WTC11 (cell line): ENCODE results near the gene ZNF620. TPM values are rescaled to one million over a fixed set of nuclear protein-coding genes. Genes with fewer than 3 reads are reported as not detected.

Source experiments
- ATAC-seq: fragments of 200-7000 bp; cut with Tn5 transposase; 2 replicates; pipeline ENCODE4 v1.10.0; 2021; ENCODE audit warnings: mild to moderate bottlenecking, moderate library complexity
- CTCF ChIA-PET: fragments of 300-600 bp; sonication (Branson Sonifier 250); formaldehyde crosslinking; loops from one replicate; lab custom pipeline; 2021; ENCODE audit warnings: antibody characterized with exemption; lab: Charles Lee
- POLR2A ChIA-PET: fragments of 350-600 bp; sonication (Branson Sonifier 250); formaldehyde crosslinking; loops from one replicate; lab custom pipeline; 2021; ENCODE audit warnings: antibody characterized with exemption; lab: Charles Lee
- DNase-seq: peaks from one replicate; pipeline ENCODE4 v3.0.0; 2021; ENCODE audit warnings: low spot score
- H3K27ac Mint-ChIP-seq: 2 replicates; pipeline ENCODE4 v1.8.0; 2021; ENCODE audit warnings: mixed read lengths
- H3K27me3 Mint-ChIP-seq: 2 replicates; pipeline ENCODE4 v1.8.0; 2021; ENCODE audit warnings: low read depth, mild to moderate bottlenecking, moderate library complexity, mixed read lengths
- H3K36me3 Mint-ChIP-seq: 2 replicates; pipeline ENCODE4 v1.8.0; 2021; ENCODE audit warnings: mixed read lengths
- H3K4me1 Mint-ChIP-seq: 2 replicates; pipeline ENCODE4 v1.8.0; 2022; ENCODE audit warnings: mixed read lengths
- H3K4me3 Mint-ChIP-seq: 2 replicates; pipeline ENCODE4 v1.8.0; 2021; ENCODE audit warnings: mild to moderate bottlenecking, moderate library complexity, mixed read lengths
- H3K9me3 Mint-ChIP-seq: 2 replicates; pipeline ENCODE4 v1.8.0; 2021; ENCODE audit warnings: mixed read lengths
- EMX1 ChIP-seq: fragments of 250-450 bp; sonication (Bioruptor Pico); IDR thresholded peaks from 2 replicates; pipeline ENCODE4 v1.8.0; 2021; ENCODE audit warnings: mild to moderate bottlenecking
- ETV6 ChIP-seq: sonication (generic); formaldehyde crosslinking; IDR thresholded peaks from 2 replicates; pipeline ENCODE4 v1.8.1; 2022; ENCODE audit warnings: mild to moderate bottlenecking, missing genetic modification reagents
- FOXK1 ChIP-seq: sonication (generic); formaldehyde crosslinking; IDR thresholded peaks from 2 replicates; pipeline ENCODE4 v1.8.0; 2022; ENCODE audit warnings: mild to moderate bottlenecking, moderate library complexity, missing genetic modification reagents
- GABPB1 ChIP-seq: sonication (generic); formaldehyde crosslinking; IDR thresholded peaks from 2 replicates; pipeline ENCODE4 v1.8.1; 2023; ENCODE audit warnings: mild to moderate bottlenecking, missing genetic modification reagents
- GRHL2 ChIP-seq: fragments of 250-450 bp; sonication (Bioruptor Pico); IDR thresholded peaks from 2 replicates; pipeline ENCODE4 v1.8.0; 2022; ENCODE audit warnings: mild to moderate bottlenecking, moderate library complexity; ENCODE audit not compliant: insufficient replicate concordance, severe bottlenecking
- GTF2I ChIP-seq: fragments of 250-450 bp; sonication (Bioruptor Pico); conservative IDR thresholded peaks from 2 replicates; pipeline ENCODE4 v1.4.0; 2021; ENCODE audit warnings: mild to moderate bottlenecking
- JUN ChIP-seq: sonication (generic); formaldehyde crosslinking; IDR thresholded peaks from 2 replicates; pipeline ENCODE4 v1.8.0; 2023; ENCODE audit warnings: mild to moderate bottlenecking, missing genetic modification reagents
- KAT7 ChIP-seq: sonication (generic); formaldehyde crosslinking; IDR thresholded peaks from 2 replicates; pipeline ENCODE4 v1.8.1; 2023; ENCODE audit warnings: missing genetic modification reagents, mild to moderate bottlenecking, borderline replicate concordance
- NFE2L1 ChIP-seq: sonication (generic); formaldehyde crosslinking; IDR thresholded peaks from 2 replicates; pipeline ENCODE4 v1.8.1; 2023; ENCODE audit warnings: missing genetic modification reagents
- NR3C1 ChIP-seq: sonication (generic); formaldehyde crosslinking; conservative IDR thresholded peaks from 2 replicates; pipeline ENCODE4 v1.8.1; 2023; ENCODE audit warnings: low read depth, mild to moderate bottlenecking, missing genetic modification reagents
- SMAD4 ChIP-seq: sonication (generic); formaldehyde crosslinking; IDR thresholded peaks from 2 replicates; pipeline ENCODE4 v1.8.0; 2022; ENCODE audit warnings: mild to moderate bottlenecking, missing genetic modification reagents
- TCF7 ChIP-seq: sonication (generic); formaldehyde crosslinking; IDR thresholded peaks from 2 replicates; pipeline ENCODE4 v1.8.0; 2022; ENCODE audit warnings: mild to moderate bottlenecking, low read depth, missing genetic modification reagents, moderate library complexity
- ZBTB21 ChIP-seq: sonication (generic); formaldehyde crosslinking; IDR thresholded peaks from 2 replicates; pipeline ENCODE4 v1.8.1; 2023; ENCODE audit warnings: mild to moderate bottlenecking, missing genetic modification reagents, borderline replicate concordance
- ZNF396 ChIP-seq: fragments of 250-450 bp; sonication (Bioruptor Pico); IDR thresholded peaks from 2 replicates; pipeline ENCODE4 v1.8.0; 2021; ENCODE audit warnings: mild to moderate bottlenecking, moderate library complexity, borderline replicate concordance
- total RNA-seq: library from RNA; stranded (reverse); gene quantifications from 3 replicates; pipeline ENCODE4 v1.2.3, GENCODE V29; 2021
- TF ChIP-seq, protein P1 (sequence below): fragments of 250-450 bp; sonication (Bioruptor Pico); IDR thresholded peaks from 2 replicates; pipeline ENCODE4 v1.9.0; 2021; ENCODE audit warnings: mild to moderate bottlenecking
- TF ChIP-seq, protein P2 (sequence below): sonication (generic); formaldehyde crosslinking; IDR thresholded peaks from 2 replicates; pipeline ENCODE4 v1.8.1; 2023; ENCODE audit warnings: mild to moderate bottlenecking, moderate library complexity, missing genetic modification reagents
- TF ChIP-seq, protein P3 (sequence below): fragments of 250-450 bp; sonication (Bioruptor Pico); IDR thresholded peaks from 2 replicates; pipeline ENCODE4 v1.9.0; 2021; ENCODE audit warnings: moderate library complexity, mild to moderate bottlenecking, inconsistent platforms, borderline replicate concordance
- TF ChIP-seq, protein P4 (sequence below): sonication (generic); formaldehyde crosslinking; IDR thresholded peaks from 2 replicates; pipeline ENCODE4 v1.8.0; 2023; ENCODE audit warnings: mild to moderate bottlenecking, missing genetic modification reagents
- TF ChIP-seq, protein P5 (sequence below): sonication (generic); formaldehyde crosslinking; IDR thresholded peaks from 2 replicates; pipeline ENCODE4 v1.8.1; 2023; ENCODE audit warnings: mild to moderate bottlenecking, missing genetic modification reagents, borderline replicate concordance
- TF ChIP-seq, protein P6 (sequence below): sonication (generic); formaldehyde crosslinking; conservative IDR thresholded peaks from 2 replicates; pipeline ENCODE4 v1.8.1; 2022; ENCODE audit warnings: mild to moderate bottlenecking, missing genetic modification reagents
- TF ChIP-seq, protein P7 (sequence below): sonication (generic); formaldehyde crosslinking; IDR thresholded peaks from 2 replicates; pipeline ENCODE4 v1.8.1; 2022; ENCODE audit warnings: mild to moderate bottlenecking, missing genetic modification reagents, moderate library complexity, borderline replicate concordance

The ZNF620 gene
- total RNA-seq, 1 experiment from 2014 or later, result 15.6 TPM

DNA sequence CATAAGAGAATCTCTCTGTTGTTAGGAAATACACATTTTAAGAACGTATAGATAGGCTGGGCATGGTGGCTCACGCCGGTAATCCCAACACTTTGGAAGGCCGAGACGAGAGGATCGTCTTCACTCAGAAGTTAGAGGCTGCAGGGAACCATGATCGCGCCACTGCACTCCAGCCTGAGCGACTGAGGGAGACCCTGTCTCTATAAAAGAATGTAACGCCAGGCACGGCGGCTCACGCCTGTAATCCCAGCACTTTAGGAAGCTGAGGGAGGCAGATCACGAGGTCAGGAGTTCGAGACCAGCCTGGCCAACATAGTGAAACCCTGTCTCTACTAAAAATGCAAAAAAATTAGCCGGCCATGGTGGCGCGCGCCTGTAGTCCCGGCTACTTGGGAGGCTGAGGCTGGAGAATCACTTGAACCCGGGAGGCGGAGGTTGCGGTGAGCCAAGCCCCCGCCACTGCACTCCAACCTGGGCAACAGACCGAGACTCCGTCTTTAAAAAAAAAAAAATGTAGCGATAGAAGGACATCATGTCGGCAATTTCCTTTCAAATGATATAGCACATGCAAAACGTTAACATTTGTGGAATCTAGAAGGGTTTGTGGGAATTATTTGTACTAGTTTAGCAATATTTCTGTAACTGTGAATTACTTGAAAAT is 49.4 kb upstream of the ZNF620 start:
- DNase-seq, result no peak
- no peaks in the 10 kb centered on the region for H3K9me3 Mint-ChIP-seq

DNA sequence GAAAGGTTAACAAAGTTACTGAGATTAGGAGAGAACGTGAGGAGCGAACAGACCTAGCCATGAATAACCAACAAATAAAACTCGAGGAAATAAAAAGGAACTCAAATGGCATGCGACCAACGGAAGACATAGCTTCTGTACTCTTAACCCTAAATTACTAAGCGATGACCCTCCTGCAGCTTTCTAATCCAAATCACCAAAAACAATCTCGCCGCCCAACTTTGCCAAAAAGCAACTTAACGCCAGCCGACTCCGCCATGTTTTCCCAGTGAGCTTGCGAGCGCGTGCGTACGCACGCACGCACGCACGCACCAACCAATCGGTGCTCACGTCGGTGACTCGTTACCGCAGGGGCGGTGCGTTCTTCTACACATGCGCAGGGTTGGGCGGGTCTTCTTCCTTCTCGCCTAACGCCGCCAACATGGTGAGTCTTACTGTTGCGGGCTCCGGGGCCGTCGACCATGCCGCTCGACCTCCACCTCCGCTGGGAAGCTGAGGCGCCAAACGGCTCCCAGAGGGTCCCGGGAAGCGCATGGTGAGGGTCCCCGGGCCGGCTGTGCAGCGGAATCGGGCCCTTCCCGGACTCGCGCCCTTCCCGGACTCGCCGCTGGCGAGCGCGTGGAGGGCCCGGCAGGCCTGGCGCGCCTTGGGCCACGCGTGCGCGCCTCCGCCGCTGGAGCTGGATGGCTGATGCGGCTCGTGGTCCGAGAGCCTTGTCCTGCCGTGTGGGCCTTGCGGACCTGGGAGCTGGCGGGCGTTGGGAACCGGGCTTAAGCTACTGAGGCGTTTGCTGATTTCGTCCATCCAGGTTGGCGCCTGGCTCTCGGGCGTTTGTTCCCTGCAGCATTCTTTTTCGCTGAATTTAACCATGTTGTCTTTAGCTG is 48.7 kb upstream of the ZNF620 start, which contains the start of gene RPL14:
Gene RPL14, plus strand, starts transcription at position 400 of the 884 bp plus-strand sequence. Its CDS starts 133 bp downstream, at position 533.
- Mint-ChIP-seq H3K4me3 (peak within 1 kb of the TSS; percentile 96), H3K36me3 (peaks cover 38% of the 10 kb centered on the region), H3K4me1 (peaks cover 23% of the 10 kb centered on the region), H3K9me3 (no peaks in the 10 kb centered on the region), H3K27me3 (no peaks in the 10 kb centered on the region), H3K27ac (peak within 1 kb of the TSS; percentile 97)
- peak; percentile 92 for DNase-seq
- peak; percentile 65 for ATAC-seq
- POLR2A ChIA-PET, result interaction anchor here (0.6 to 1.5 kb wide), 7 partner anchors 13 to 129 kb away, joined by 3 to 7 read pairs (median 4); partner anchors contain the start of genes ENTPD3 and ZNF620
- CTCF ChIA-PET, result interaction anchor here (1.0 to 1.3 kb wide), 4 partner anchors 48 to 148 kb away, joined by 3 to 4 read pairs (median 4); partner anchors contain the start of genes EIF1B, ENTPD3 and ZNF620
- TF ChIP-seq FOXK1 (CRISPR knock-in tag) (peak; percentile 96), GABPB1 (peak; percentile 40; the same call in 1 of the 2 replicates), ZNF396 (no peak), GRHL2 (CRISPR knock-in tag) (no peak), NFE2L1 (CRISPR knock-in tag) (0 out of 2 replicates have a peak, but pooled peaks have one; percentile 43), SMAD4 (CRISPR knock-in tag) (0 out of 2 replicates have a peak, but pooled peaks have one; percentile 54), KAT7 (CRISPR knock-in tag) (peak; percentile 96), ETV6 (CRISPR knock-in tag) (peak; percentile 55; the same call in 1 of the 2 replicates), EMX1 (CRISPR knock-in tag) (no peak), NR3C1 (CRISPR knock-in tag) (no peak), ZBTB21 (CRISPR knock-in tag) (no peak)
- TF ChIP-seq, protein P1, sequence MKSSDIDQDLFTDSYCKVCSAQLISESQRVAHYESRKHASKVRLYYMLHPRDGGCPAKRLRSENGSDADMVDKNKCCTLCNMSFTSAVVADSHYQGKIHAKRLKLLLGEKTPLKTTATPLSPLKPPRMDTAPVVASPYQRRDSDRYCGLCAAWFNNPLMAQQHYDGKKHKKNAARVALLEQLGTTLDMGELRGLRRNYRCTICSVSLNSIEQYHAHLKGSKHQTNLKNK (CRISPR knock-in tag), result no peak
- TF ChIP-seq, protein P2, sequence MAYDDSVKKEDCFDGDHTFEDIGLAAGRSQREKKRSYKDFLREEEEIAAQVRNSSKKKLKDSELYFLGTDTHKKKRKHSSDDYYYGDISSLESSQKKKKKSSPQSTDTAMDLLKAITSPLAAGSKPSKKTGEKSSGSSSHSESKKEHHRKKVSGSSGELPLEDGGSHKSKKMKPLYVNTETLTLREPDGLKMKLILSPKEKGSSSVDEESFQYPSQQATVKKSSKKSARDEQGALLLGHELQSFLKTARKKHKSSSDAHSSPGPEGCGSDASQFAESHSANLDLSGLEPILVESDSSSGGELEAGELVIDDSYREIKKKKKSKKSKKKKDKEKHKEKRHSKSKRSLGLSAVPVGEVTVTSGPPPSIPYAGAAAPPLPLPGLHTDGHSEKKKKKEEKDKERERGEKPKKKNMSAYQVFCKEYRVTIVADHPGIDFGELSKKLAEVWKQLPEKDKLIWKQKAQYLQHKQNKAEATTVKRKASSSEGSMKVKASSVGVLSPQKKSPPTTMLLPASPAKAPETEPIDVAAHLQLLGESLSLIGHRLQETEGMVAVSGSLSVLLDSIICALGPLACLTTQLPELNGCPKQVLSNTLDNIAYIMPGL (CRISPR knock-in tag), result peak; percentile 82; the same call in 1 of the 2 replicates
- TF ChIP-seq, protein P3, sequence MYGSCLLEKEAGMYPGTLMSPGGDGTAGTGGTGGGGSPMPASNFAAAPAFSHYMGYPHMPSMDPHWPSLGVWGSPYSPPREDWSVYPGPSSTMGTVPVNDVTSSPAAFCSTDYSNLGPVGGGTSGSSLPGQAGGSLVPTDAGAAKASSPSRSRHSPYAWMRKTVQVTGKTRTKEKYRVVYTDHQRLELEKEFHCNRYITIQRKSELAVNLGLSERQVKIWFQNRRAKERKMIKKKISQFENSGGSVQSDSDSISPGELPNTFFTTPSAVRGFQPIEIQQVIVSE (CRISPR knock-in tag), result no peak
- TF ChIP-seq, protein P4, sequence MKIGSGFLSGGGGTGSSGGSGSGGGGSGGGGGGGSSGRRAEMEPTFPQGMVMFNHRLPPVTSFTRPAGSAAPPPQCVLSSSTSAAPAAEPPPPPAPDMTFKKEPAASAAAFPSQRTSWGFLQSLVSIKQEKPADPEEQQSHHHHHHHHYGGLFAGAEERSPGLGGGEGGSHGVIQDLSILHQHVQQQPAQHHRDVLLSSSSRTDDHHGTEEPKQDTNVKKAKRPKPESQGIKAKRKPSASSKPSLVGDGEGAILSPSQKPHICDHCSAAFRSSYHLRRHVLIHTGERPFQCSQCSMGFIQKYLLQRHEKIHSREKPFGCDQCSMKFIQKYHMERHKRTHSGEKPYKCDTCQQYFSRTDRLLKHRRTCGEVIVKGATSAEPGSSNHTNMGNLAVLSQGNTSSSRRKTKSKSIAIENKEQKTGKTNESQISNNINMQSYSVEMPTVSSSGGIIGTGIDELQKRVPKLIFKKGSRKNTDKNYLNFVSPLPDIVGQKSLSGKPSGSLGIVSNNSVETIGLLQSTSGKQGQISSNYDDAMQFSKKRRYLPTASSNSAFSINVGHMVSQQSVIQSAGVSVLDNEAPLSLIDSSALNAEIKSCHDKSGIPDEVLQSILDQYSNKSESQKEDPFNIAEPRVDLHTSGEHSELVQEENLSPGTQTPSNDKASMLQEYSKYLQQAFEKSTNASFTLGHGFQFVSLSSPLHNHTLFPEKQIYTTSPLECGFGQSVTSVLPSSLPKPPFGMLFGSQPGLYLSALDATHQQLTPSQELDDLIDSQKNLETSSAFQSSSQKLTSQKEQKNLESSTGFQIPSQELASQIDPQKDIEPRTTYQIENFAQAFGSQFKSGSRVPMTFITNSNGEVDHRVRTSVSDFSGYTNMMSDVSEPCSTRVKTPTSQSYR (CRISPR knock-in tag), result 0 out of 2 replicates have a peak, but pooled peaks have one; percentile 59
- TF ChIP-seq, protein P5, sequence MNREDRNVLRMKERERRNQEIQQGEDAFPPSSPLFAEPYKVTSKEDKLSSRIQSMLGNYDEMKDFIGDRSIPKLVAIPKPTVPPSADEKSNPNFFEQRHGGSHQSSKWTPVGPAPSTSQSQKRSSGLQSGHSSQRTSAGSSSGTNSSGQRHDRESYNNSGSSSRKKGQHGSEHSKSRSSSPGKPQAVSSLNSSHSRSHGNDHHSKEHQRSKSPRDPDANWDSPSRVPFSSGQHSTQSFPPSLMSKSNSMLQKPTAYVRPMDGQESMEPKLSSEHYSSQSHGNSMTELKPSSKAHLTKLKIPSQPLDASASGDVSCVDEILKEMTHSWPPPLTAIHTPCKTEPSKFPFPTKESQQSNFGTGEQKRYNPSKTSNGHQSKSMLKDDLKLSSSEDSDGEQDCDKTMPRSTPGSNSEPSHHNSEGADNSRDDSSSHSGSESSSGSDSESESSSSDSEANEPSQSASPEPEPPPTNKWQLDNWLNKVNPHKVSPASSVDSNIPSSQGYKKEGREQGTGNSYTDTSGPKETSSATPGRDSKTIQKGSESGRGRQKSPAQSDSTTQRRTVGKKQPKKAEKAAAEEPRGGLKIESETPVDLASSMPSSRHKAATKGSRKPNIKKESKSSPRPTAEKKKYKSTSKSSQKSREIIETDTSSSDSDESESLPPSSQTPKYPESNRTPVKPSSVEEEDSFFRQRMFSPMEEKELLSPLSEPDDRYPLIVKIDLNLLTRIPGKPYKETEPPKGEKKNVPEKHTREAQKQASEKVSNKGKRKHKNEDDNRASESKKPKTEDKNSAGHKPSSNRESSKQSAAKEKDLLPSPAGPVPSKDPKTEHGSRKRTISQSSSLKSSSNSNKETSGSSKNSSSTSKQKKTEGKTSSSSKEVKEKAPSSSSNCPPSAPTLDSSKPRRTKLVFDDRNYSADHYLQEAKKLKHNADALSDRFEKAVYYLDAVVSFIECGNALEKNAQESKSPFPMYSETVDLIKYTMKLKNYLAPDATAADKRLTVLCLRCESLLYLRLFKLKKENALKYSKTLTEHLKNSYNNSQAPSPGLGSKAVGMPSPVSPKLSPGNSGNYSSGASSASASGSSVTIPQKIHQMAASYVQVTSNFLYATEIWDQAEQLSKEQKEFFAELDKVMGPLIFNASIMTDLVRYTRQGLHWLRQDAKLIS, result no peak
- TF ChIP-seq, protein P6, sequence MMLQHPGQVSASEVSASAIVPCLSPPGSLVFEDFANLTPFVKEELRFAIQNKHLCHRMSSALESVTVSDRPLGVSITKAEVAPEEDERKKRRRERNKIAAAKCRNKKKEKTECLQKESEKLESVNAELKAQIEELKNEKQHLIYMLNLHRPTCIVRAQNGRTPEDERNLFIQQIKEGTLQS (CRISPR knock-in tag), result no peak
- TF ChIP-seq, protein P7, sequence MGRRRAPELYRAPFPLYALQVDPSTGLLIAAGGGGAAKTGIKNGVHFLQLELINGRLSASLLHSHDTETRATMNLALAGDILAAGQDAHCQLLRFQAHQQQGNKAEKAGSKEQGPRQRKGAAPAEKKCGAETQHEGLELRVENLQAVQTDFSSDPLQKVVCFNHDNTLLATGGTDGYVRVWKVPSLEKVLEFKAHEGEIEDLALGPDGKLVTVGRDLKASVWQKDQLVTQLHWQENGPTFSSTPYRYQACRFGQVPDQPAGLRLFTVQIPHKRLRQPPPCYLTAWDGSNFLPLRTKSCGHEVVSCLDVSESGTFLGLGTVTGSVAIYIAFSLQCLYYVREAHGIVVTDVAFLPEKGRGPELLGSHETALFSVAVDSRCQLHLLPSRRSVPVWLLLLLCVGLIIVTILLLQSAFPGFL, result no peak

More for the DNA sequence above, 49.4 kb upstream of the ZNF620 start:
- H3K27ac Mint-ChIP-seq, result peak overlapping the region; percentile 93
- peaks cover 31% of the 10 kb centered on the region for H3K36me3 Mint-ChIP-seq
- no peaks in the 10 kb centered on the region for H3K27me3 Mint-ChIP-seq
- ChIA-PET POLR2A (interaction anchor here (0.6 to 1.5 kb wide), 5 partner anchors 14 to 69 kb away, joined by 3 to 7 read pairs (median 4); partner anchors contain the start of genes ENTPD3 and ZNF620), CTCF (interaction anchor here (1.0 to 1.3 kb wide), 4 partner anchors 49 to 147 kb away, joined by 3 to 4 read pairs (median 4); partner anchors contain the start of genes EIF1B, ENTPD3 and ZNF620)
- peaks cover 25% of the 10 kb centered on the region for H3K4me1 Mint-ChIP-seq
- peak overlapping the region; percentile 96 for H3K4me3 Mint-ChIP-seq
- no peak for ATAC-seq
- TF ChIP-seq GTF2I (CRISPR knock-in tag) (0 out of 2 replicates have a peak, but pooled peaks have one; percentile 31), JUN (CRISPR knock-in tag) (no peak), TCF7 (CRISPR knock-in tag) (no peak)
